Raji (cell line): ENCODE measurements around the gene COX10.
"Not testable (repeated sequence)": the region's sequence is repeated elsewhere in the genome, so short reads cannot be mapped to it uniquely, and the experiment has no call there.

Source experiments
- POLR2A ChIP-seq: IDR thresholded peaks from 2 replicates; pipeline ENCODE4 v1.6.1; 2011; ENCODE audit warnings: low read depth, low read length, control low read depth; ENCODE audit not compliant: insufficient read depth

COX10 gene

DNA sequence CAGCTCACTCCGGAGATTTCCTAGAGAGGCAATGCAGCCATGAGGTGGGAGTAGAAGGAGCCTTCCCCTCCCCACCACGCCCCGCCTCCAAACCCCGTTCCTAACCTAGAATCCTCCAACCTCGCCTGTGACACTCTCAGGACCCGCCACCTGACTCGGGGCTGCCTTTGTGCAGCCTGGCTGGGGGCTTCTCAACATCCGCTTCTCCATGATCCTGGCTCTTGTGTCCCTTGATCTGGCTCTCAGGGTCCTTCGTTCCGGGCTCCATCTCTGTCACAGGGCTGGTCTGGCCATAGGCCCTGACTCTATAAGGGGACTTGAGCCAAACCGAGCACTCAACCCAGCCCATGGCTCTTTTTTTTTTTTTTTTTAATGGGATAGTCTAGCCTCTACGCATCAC, 143.1 kb downstream of the COX10 start:
- no peak for TF ChIP-seq POLR2A

DNA sequence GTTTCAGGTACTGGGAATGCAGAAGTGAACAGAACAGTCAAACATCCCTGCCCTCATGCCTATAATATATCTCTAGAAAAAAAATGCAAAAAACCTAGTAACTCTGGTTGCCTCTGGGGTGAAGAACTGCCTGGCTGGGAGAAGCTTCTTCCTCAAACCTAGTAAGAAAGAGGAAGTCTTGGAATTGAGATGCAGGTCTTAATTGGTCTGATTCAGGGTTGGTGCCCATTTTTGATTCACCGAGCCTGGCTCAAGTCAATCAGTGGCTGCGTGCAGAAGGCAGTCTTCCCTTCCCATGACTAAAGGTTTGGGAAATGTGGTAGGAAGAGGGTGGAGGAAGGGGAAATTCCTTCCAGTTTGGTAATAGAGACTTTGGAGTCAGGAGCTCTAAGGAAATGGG, 145.0 kb downstream of the COX10 start:
- no peak for TF ChIP-seq POLR2A

GRCh38 chr17:14222611-14223010, 153.3 kb downstream of the COX10 start:
- TF ChIP-seq POLR2A = no peak

- no peak for TF ChIP-seq POLR2A
Measured at GRCh38 chr17:14225254-14225980, 156.1 kb downstream of the COX10 start.

DNA sequence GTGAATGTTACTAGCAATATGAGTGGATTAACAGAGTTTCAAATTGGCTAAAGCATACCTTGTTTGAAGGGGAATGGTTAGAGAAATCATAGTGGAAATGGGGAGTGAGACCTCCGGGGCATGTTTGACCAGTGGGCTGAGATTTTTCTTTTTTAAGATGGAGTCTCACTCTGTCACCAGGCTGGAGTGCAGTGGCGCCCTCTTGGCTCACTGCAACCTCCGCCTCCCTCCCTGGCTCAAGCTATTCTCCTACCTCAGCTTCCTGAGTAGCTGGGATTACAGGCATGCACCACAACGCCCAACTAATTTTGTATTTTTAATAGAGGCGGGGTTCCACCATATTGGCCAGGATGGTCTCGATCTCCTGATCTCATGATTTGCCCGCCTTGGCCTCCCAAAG, 157.7 kb downstream of the COX10 start:
- TF ChIP-seq POLR2A = no peak

- TF ChIP-seq POLR2A = no peak
Measured at GRCh38 chr17:14228903-14229302, 159.6 kb downstream of the COX10 start.

- not testable (repeated sequence) for TF ChIP-seq POLR2A
Measured at GRCh38 chr17:14236762-14237161, 167.5 kb downstream of the COX10 start, which contains the start of gene CDRT15. Gene CDRT15, minus strand, starts transcription at chr17:14236862. Its CDS starts 29 bp downstream, at chr17:14236833.

GRCh38 chr17:14245002-14245401, 175.7 kb downstream of the COX10 start:
- no peak for TF ChIP-seq POLR2A

DNA sequence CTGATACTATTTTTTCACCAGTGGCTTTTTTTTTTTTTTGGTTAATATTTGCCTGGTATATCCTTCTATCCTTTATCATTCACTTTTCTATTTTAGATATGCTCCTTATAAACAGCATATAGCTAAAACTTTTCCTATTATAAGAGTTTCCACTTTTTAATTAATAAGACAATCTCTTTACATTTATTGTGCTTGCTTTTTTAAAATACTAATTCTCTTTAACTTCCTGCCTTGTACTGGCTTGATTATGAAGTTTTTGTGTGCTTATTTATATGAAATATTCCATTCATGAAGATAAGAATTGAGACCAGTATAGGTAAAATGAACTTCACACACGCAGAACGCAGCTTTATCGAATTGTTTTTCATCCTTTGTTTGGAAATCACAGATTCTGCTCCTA, 176.3 kb downstream of the COX10 start:
- TF ChIP-seq POLR2A = no peak
